ENCODE results near the gene ST14. TPM values are rescaled to one million over a fixed set of nuclear protein-coding genes. Genes with fewer than 3 reads are reported as not detected.

ST14 gene
- total RNA-seq, 1 donor = under 0.01 TPM

GRCh38 chr11:130208241-130209127 is 48.9 kb downstream of the ST14 start:
- H3K4me1 ChIP-seq (ENCODE audit: insufficient read depth, low read length) = no peaks in the 10 kb centered on the region

GRCh38 chr11:130209128-130209932 is 49.7 kb downstream of the ST14 start:
- Histone ChIP-seq H3K4me3 (ENCODE audit: insufficient read depth, low read length) (no peak overlapping the region), H3K4me1 (ENCODE audit: insufficient read depth, low read length) (no peaks in the 10 kb centered on the region), H3K27me3 (ENCODE audit: insufficient read depth, low read length) (peaks cover 38% of the 10 kb centered on the region), H3K9me3 (ENCODE audit: low read depth, low read length) (no peaks in the 10 kb centered on the region), H2AFZ (ENCODE audit: low read length) (no peak overlapping the region), H3K36me3 (ENCODE audit: insufficient read depth, low read length) (no peaks in the 10 kb centered on the region), H3K4me2 (ENCODE audit: insufficient read depth, low read length) (no peak overlapping the region), H3K79me2 (ENCODE audit: insufficient read depth, low read length) (no peaks in the 10 kb centered on the region), H3K27ac (ENCODE audit: low read depth, low read length) (no peak overlapping the region), H4K20me1 (ENCODE audit: insufficient read depth, low read length) (no peaks in the 10 kb centered on the region)
- DNase-seq (ENCODE audit: insufficient read length, low spot score, missing footprints) = peak; percentile 73
- TF ChIP-seq, protein P1, sequence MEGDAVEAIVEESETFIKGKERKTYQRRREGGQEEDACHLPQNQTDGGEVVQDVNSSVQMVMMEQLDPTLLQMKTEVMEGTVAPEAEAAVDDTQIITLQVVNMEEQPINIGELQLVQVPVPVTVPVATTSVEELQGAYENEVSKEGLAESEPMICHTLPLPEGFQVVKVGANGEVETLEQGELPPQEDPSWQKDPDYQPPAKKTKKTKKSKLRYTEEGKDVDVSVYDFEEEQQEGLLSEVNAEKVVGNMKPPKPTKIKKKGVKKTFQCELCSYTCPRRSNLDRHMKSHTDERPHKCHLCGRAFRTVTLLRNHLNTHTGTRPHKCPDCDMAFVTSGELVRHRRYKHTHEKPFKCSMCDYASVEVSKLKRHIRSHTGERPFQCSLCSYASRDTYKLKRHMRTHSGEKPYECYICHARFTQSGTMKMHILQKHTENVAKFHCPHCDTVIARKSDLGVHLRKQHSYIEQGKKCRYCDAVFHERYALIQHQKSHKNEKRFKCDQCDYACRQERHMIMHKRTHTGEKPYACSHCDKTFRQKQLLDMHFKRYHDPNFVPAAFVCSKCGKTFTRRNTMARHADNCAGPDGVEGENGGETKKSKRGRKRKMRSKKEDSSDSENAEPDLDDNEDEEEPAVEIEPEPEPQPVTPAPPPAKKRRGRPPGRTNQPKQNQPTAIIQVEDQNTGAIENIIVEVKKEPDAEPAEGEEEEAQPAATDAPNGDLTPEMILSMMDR (IDR thresholded peaks at IDR 0.05; ENCODE audit: extremely low read depth, low read depth, low read length) = no peak

More at GRCh38 chr11:130208241-130209127, 48.9 kb downstream of the ST14 start:
- DNase-seq (ENCODE audit: insufficient read length, low spot score, missing footprints) = peak; percentile 82
- Histone ChIP-seq H2AFZ (ENCODE audit: low read length) (no peak overlapping the region), H3K36me3 (ENCODE audit: insufficient read depth, low read length) (no peaks in the 10 kb centered on the region), H3K9me3 (ENCODE audit: low read depth, low read length) (no peaks in the 10 kb centered on the region), H3K4me2 (ENCODE audit: insufficient read depth, low read length) (no peak overlapping the region), H3K27ac (ENCODE audit: low read depth, low read length) (no peak overlapping the region), H4K20me1 (ENCODE audit: insufficient read depth, low read length) (no peaks in the 10 kb centered on the region), H3K27me3 (ENCODE audit: insufficient read depth, low read length) (peaks cover 34% of the 10 kb centered on the region), H3K79me2 (ENCODE audit: insufficient read depth, low read length) (no peaks in the 10 kb centered on the region), H3K4me3 (ENCODE audit: insufficient read depth, low read length) (no peak overlapping the region)
- TF ChIP-seq, protein P1 (IDR thresholded peaks at IDR 0.05; ENCODE audit: extremely low read depth, low read depth, low read length) = no peak

DNA sequence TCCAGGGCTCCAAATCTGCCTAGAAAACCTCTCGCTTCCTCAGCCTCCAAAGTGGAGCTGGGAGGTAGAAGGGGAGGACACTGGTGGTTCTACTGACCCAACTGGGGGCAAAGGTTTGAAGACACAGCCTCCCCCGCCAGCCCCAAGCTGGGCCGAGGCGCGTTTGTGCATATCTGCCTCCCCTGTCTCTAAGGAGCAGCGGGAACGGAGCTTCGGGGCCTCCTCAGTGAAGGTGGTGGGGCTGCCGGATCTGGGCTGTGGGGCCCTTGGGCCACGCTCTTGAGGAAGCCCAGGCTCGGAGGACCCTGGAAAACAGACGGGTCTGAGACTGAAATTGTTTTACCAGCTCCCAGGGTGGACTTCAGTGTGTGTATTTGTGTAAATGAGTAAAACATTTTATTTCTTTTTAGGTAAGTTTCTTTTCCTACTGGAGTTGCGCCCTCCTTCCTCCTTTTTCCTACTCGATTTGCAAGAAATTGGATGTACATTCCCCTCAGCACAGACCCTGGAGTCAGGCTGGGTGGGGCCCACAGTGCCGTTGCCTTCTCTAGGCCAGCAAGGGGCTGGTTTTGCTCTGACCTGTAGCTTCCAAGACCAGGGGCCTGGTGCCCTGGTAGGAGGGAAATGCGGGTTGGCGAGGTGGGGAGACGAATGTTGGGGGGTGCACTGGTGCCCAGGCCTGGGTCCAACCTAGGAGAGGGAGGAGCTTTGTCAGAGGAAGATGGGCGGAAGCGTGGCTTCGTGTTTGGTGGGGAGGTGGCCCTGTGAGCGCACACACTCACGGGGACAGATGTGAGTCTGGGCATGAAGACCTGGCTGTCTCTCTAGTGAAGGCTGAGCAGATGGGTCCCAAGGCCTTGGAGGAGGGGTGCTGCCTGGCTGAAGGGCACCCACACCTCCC is 50.6 kb downstream of the ST14 start:
- no peaks in the 10 kb centered on the region for H4K20me1 ChIP-seq (ENCODE audit: insufficient read depth, low read length)
- DNase-seq (ENCODE audit: insufficient read length, low spot score, missing footprints) = peak; percentile 56
- no peak overlapping the region for H3K4me3 ChIP-seq (ENCODE audit: insufficient read depth, low read length)
- H3K4me2 ChIP-seq (ENCODE audit: insufficient read depth, low read length) = no peak overlapping the region
- H2AFZ ChIP-seq (ENCODE audit: low read length) = no peak overlapping the region
- H3K27ac ChIP-seq (ENCODE audit: low read depth, low read length) = no peak overlapping the region
- H3K27me3 ChIP-seq (ENCODE audit: insufficient read depth, low read length) = peaks cover 46% of the 10 kb centered on the region
- no peaks in the 10 kb centered on the region for H3K9me3 ChIP-seq (ENCODE audit: low read depth, low read length)
- no peaks in the 10 kb centered on the region for H3K79me2 ChIP-seq (ENCODE audit: insufficient read depth, low read length)
- no peaks in the 10 kb centered on the region for H3K4me1 ChIP-seq (ENCODE audit: insufficient read depth, low read length)
- TF ChIP-seq, protein P1 (IDR thresholded peaks at IDR 0.05; ENCODE audit: extremely low read depth, low read depth, low read length) = no peak
- no peaks in the 10 kb centered on the region for H3K36me3 ChIP-seq (ENCODE audit: insufficient read depth, low read length)
